HG03108 (cell line): ENCODE data around the gene EHD4.

Experiments used
- ATAC-seq: cut with Tn5 transposase; IDR thresholded peaks from one replicate; pipeline ENCODE4 v1.9.1; 2021; ENCODE audit warnings: moderate library complexity; ENCODE audit not compliant: unreplicated experiment

Gene EHD4

GRCh38 chr15:41961001-41961518, 11.3 kb downstream of the EHD4 start:
- ATAC-seq = no peak

- ATAC-seq = no peak
Measured at GRCh38 chr15:41958002-41958420, 14.3 kb downstream of the EHD4 start.

GRCh38 chr15:41957021-41957897, 15.1 kb downstream of the EHD4 start:
- ATAC-seq = peak; percentile 88

- ATAC-seq = no peak
Measured at GRCh38 chr15:41955807-41956525, 16.4 kb downstream of the EHD4 start.

- no peak for ATAC-seq
Measured at GRCh38 chr15:41955100-41955499, 17.3 kb downstream of the EHD4 start.

DNA sequence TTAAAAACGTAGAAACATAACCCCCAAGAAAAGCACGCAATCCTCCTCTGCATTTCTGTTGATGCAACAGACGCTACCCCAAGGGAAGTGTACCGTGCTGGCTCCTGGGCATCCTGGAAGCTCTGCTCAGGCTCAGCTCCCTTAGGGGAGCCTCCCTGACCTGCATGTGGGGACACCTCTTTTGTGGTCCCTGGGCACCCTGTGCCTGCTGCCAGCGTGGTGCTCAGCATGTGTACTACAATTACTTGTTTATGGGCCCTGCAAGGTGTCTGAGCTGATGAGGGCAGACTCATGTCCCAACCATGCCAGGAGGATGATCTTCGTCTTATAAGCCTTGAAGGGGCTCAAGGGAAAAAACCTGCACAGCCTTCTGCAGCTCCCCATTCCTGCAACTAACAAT, 18.3 kb downstream of the EHD4 start:
- no peak for ATAC-seq

GRCh38 chr15:41952013-41952563, 20.3 kb downstream of the EHD4 start:
- no peak for ATAC-seq

DNA sequence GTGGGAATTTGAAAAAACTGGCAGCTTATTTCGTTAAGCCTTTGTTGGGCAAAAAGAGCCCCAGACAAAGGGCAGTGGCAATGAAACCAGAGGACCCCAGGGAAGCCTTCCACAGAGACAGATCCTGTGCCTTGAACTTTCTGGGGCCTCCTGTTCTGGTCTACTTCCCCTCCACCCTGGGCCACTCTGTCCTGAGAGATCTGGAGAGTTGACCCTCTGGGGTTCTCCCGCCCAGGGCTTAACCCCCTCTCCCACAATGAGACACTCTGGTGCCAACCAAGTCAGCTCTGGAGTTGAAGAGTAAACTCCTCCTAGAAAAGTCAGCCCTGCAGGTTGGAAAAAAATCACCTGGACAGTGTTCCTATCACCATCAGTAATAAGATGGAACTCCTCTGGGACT, 20.8 kb downstream of the EHD4 start:
- no peak for ATAC-seq

DNA sequence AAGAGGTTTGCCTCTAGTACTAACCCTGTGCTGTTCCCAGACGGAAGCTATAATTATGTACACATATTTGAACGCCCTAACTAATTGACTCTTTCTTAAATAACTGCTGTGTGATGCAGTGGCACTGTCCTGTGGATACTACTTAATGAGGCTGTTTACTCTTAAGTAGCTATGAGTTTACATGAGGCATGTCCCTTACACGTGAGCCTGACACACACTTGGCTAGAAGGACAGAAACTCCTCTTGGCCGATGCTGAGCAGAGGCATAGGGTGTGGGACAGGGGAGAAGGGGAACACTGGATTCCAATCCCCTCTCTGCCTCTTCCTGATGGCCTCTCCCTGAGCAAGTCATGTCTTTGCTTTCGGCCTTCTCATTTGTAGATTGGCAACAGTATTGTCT, 21.9 kb downstream of the EHD4 start:
- ATAC-seq = no peak

- no peak for ATAC-seq
Measured at GRCh38 chr15:41950127-41950483, 22.3 kb downstream of the EHD4 start.

DNA sequence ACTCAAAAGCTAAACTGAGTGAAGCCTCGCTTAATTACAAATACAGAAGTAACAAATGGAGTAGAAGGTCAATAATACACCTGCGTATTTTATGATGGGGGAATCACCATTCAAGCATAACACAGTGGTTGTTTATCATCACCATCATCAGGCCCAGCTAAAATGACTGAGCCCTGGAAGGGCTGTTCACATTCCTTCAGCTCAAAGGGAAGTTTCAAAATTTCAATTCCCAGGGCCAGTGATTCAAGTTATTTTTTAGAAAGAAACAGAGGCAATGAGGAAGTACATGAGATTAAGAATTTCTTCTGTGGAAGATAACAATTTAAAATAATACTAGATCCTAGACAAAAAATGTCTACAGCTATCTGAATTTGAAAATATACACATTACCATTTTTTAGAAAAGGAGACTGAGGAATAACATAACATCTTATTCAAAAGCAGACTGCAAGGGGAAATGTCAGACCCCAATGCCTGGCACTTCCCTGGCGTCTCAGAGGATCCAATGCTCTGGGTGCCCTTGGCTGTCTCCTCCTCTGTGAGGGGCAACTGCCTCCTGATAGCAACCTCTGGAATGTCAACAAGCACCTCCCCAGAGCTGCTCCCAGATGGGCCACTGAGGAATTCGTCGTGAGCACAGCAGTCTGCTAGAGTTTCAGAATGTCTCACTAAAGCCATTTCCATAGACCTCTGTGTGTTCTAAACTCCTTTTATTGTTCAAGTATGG, 22.8 kb downstream of the EHD4 start:
- no peak for ATAC-seq

GRCh38 chr15:41948490-41948889, 23.9 kb downstream of the EHD4 start:
- no peak for ATAC-seq

DNA sequence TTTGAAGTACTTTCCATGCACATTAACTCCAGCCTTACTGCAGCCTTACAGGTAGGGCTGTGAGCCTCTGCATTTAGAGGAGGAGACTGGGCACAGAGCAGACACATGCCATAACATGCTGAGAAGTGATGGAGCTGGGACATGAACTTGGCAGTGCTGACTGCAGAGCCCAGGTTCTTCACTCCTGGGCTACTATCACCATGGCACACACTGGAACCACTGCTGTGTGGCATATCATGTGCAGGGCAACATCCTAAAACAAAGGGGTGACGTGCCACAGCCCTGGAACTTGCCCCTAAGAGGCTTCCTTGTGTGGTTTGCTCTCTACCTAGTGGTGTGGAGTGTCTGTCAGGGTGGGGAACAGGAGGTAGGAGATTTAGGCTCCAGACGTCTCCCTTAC, 25.4 kb downstream of the EHD4 start:
- no peak for ATAC-seq

DNA sequence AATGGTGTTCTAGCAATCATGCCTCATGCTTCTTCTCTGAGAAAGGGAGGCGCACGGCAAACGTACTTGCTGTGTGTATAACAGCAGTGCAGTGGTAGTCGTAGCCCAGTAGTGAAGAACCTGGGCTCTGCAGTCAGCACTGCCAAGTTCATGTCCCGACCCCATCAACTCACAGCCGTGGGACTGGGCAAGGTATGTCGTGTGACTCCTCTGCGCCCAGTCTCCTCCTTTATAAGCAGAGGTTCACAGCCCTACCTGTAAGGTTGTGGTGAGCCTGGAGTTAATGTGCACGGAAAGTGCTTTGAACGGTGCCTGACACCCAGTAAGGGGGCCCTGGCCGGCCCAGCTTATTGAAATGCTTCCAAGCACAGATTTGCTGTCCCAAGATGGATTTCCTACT, 26.6 kb downstream of the EHD4 start:
- ATAC-seq = no peak

GRCh38 chr15:41945221-41945620, 27.1 kb downstream of the EHD4 start:
- ATAC-seq = no peak

DNA sequence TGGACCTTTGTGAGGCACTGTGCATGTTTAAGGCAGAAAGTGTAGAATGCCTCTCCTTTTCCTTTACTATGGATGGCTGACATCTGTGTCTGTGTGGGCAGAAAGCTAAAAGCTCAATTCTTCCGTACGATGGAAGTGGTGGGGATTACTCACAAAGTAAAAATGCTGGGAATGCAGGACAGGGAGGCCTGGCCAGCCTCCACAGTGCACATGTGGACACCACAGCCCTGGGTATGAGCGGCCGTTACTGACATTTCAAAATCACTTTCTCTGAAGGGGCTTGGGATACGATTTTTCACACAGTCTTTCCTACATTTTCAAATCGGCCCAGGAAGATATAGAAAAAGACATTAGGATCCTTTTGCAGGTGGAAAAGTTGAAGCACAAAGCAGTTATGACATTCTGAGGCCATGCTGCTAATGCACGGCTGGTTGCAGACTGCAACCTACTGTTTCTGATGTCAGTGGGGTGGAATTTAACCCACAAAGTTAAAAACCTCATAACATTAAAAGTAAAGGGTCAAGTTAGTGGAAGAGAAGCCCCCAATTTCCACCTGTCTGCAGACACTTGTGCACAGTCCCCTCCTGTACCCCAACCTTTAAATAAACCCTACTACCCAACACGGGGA, 27.9 kb downstream of the EHD4 start:
- ATAC-seq = no peak

GRCh38 chr15:41943543-41944312, 28.6 kb downstream of the EHD4 start:
- ATAC-seq = no peak

GRCh38 chr15:41942886-41943285, 29.5 kb downstream of the EHD4 start:
- no peak for ATAC-seq

GRCh38 chr15:41941644-41942415, 30.5 kb downstream of the EHD4 start:
- ATAC-seq = no peak
